Naive B cell (primary cell): Measurements from ENCODE around the gene MSI2. TPM values are rescaled to one million over a fixed set of nuclear protein-coding genes. Genes with fewer than 3 reads are reported as not detected.
A peak's percentile ranks its signal among the peaks of the same experiment; 100 is the strongest.

Experiments used
- ATAC-seq, 2 donors: fragments of 150-1000 bp; cut with Tn5 transposase; 2 replicates each; pipeline ENCODE4 v1.10.0; 2021; ENCODE audit warnings: low read depth in 2 of 2, mild to moderate bottlenecking in 2 of 2, moderate library complexity in 2 of 2
- DNase-seq: peaks from one replicate; pipeline ENCODE4 v3.0.0; 2022
- H3K27ac Mint-ChIP-seq, 6 donors: one replicate each; pipeline ENCODE4 v1.8.0; 2020 to 2022; ENCODE audit warnings: mild to moderate bottlenecking in 6 of 6, mixed read lengths in 6 of 6, moderate library complexity in 5 of 6, inconsistent platforms in 2 of 6
- H3K27me3 Mint-ChIP-seq, 3 donors: one replicate each; pipeline ENCODE4 v1.8.0; 2021 to 2022; ENCODE audit warnings: mixed read lengths in 3 of 3, mild to moderate bottlenecking in 1 of 3
- H3K36me3 Mint-ChIP-seq, 2 donors: one replicate each; pipeline ENCODE4 v1.8.0; 2020 to 2022; ENCODE audit warnings: mixed read lengths in 2 of 2, inconsistent platforms in 1 of 2, mild to moderate bottlenecking in 1 of 2
- H3K4me1 Mint-ChIP-seq, 3 donors: one replicate each; pipeline ENCODE4 v1.8.0; 2020 to 2022; ENCODE audit warnings: mixed read lengths in 3 of 3, inconsistent platforms in 1 of 3, mild to moderate bottlenecking in 1 of 3, moderate library complexity in 1 of 3
- H3K4me3 Mint-ChIP-seq, 8 donors: one replicate each; pipeline ENCODE4 v1.8.0; 2020 to 2022; ENCODE audit warnings: mild to moderate bottlenecking in 8 of 8, mixed read lengths in 8 of 8, moderate library complexity in 8 of 8, inconsistent platforms in 2 of 8
- H3K9me3 Mint-ChIP-seq, 7 donors: one replicate each; pipeline ENCODE4 v1.8.0; 2020 to 2022; ENCODE audit warnings: mixed read lengths in 7 of 7, mild to moderate bottlenecking in 5 of 7, inconsistent platforms in 2 of 7, moderate library complexity in 1 of 7
- polyA plus RNA-seq, 6 donors: library from polyadenylated mRNA; unstranded; fragments of 300-500 nt; fragmentation: Illumina TruSeq; gene quantifications; one replicate each; pipeline ENCODE4 v1.2.3, GENCODE V29; 2021; ENCODE audit warnings: low read depth in 6 of 6

MSI2 gene
- polyA plus RNA-seq, 6 donors from 2014 or later: 4.0 to 11.3 (median 6.8) TPM

DNA sequence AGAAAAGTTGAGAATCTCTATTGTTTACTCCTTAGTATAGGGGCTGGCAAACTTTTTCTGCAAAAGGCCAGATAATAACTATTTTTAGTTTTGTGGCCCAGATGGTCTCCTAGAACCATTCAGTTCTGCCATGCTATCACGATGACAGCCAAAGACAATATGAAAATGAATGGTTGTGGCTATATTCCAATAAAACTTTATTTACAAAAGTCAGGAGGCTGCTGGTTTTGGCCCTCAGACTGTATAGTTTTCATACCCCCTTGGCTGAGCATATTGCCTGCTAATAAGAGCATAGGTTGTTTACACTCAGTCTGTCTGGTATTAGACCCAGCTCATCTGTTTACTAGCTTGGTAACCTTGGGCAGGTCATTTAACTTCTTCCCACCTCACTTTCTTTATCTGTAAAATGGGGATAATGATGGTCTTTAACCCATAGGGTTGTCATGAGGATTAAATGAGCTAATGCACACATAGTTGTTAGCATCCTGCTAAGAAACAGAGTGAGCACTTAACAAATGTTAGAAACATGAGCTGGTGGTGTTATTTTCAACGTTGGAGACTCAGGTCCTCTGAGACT is 156.3 kb downstream of the MSI2 start:
- DNase-seq (no peak), ATAC-seq (no peak)
- Mint-ChIP-seq H3K4me1 (peaks cover 19 to 51% (median 34%) of the 10 kb centered on the region in 3 donors), H3K27me3 (no peaks in the 10 kb centered on the region), H3K4me3 (no peak overlapping the region), H3K36me3 (peaks cover 0 to 10% of the 10 kb centered on the region in 2 donors), H3K27ac (no peak overlapping the region), H3K9me3 (peaks cover 0 to 2% (median 0%) of the 10 kb centered on the region in 7 donors)

GRCh38 chr17:57413848-57414651 is 157.7 kb downstream of the MSI2 start:
- H3K36me3 Mint-ChIP-seq: peaks cover 0 to 12% of the 10 kb centered on the region in 2 donors
- H3K4me3 Mint-ChIP-seq: no peak overlapping the region
- H3K27ac Mint-ChIP-seq: peak overlapping the region in 3 of 6 donors; percentile 67 to 84 (median 68)
- DNase-seq: no peak
- H3K4me1 Mint-ChIP-seq: peaks cover 9 to 44% (median 26%) of the 10 kb centered on the region in 3 donors
- no peaks in the 10 kb centered on the region for H3K27me3 Mint-ChIP-seq
- no peak for ATAC-seq
- peaks cover 0 to 2% (median 0%) of the 10 kb centered on the region in 7 donors for H3K9me3 Mint-ChIP-seq

DNA sequence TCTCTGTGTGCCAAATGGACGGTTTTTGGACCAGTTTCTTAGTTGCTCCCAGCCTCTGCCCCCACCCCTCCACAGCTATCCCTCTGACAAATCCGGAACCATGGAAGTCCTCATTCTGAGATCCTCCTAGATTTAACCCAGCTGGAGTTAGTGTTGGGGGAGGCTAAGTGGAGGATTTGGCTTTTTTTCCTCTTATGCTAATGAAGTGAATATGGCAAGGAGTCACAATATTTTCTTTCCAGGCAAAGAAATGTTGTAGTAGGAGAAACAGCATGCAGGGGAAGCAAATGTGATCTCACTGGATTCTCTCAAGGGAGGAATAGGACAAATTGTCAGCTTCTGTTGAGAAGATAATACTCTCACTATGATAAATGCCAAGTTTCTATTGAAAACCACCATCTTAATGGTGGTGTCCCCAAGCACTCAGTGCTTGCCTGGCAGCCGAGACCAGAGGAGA is 159.5 kb downstream of the MSI2 start:
- Mint-ChIP-seq H3K9me3 (peaks cover 0 to 2% (median 0%) of the 10 kb centered on the region in 7 donors), H3K4me1 (peaks cover 12 to 48% (median 26%) of the 10 kb centered on the region in 3 donors), H3K27ac (no peak overlapping the region), H3K27me3 (no peaks in the 10 kb centered on the region), H3K4me3 (no peak overlapping the region), H3K36me3 (peaks cover 6 to 17% of the 10 kb centered on the region in 2 donors)
- DNase-seq: no peak
- no peak for ATAC-seq

- DNase-seq (no peak), ATAC-seq (no peak)
- H3K27me3 Mint-ChIP-seq: no peaks in the 10 kb centered on the region
- H3K27ac Mint-ChIP-seq: peak overlapping the region in 2 of 6 donors; percentile 4 to 56
- H3K4me1 Mint-ChIP-seq: peaks cover 10 to 53% (median 26%) of the 10 kb centered on the region in 3 donors
- no peak overlapping the region for H3K4me3 Mint-ChIP-seq
- peaks cover 8 to 21% of the 10 kb centered on the region in 2 donors for H3K36me3 Mint-ChIP-seq
- peaks cover 0 to 2% (median 0%) of the 10 kb centered on the region in 7 donors for H3K9me3 Mint-ChIP-seq
These were observed 160.0 kb downstream of the MSI2 start for GRCh38 chr17:57416369-57416768.

DNA sequence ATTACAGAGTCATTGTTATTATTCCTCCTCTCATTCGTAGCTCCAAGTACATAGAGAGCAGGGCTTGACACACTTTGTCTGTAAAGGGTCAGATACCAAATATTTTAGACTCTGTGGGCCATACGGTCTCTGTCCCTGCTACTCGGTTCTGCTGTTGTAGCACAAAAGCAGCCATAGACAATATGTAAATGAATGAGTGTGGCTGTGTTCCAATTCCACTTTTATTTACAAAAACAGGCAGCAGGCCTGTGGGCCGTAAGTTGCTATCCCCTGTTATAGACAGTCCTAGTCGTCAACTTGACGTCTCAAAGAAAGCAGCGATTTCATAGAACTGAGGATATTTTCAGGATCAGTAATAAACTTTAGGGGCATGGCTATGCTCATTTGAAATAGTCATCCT is 161.6 kb downstream of the MSI2 start:
- peaks cover 16 to 56% (median 26%) of the 10 kb centered on the region in 3 donors for H3K4me1 Mint-ChIP-seq
- H3K4me3 Mint-ChIP-seq: no peak overlapping the region
- ATAC-seq (no peak), DNase-seq (no peak)
- H3K9me3 Mint-ChIP-seq: peaks cover 0 to 2% (median 0%) of the 10 kb centered on the region in 7 donors
- H3K27me3 Mint-ChIP-seq: no peaks in the 10 kb centered on the region
- H3K27ac Mint-ChIP-seq: peak overlapping the region in 1 of 6 donors; percentile 61
- peaks cover 8 to 21% of the 10 kb centered on the region in 2 donors for H3K36me3 Mint-ChIP-seq

- H3K36me3 Mint-ChIP-seq: peaks cover 8 to 21% of the 10 kb centered on the region in 2 donors
These were observed 162.3 kb downstream of the MSI2 start for GRCh38 chr17:57418463-57419246.

GRCh38 chr17:57419940-57420550 is 163.7 kb downstream of the MSI2 start:
- Mint-ChIP-seq H3K27me3 (no peaks in the 10 kb centered on the region), H3K36me3 (peaks cover 8 to 21% of the 10 kb centered on the region in 2 donors), H3K27ac (peak overlapping the region in 4 of 6 donors; percentile 21 to 90 (median 54)), H3K4me3 (no peak overlapping the region), H3K4me1 (peaks cover 29 to 63% (median 36%) of the 10 kb centered on the region in 3 donors), H3K9me3 (peaks cover 0 to 2% (median 0%) of the 10 kb centered on the region in 7 donors)
- no peak for ATAC-seq
- no peak for DNase-seq

More at GRCh38 chr17:57418463-57419246, 162.3 kb downstream of the MSI2 start:
- H3K4me1 Mint-ChIP-seq: peaks cover 22 to 58% (median 27%) of the 10 kb centered on the region in 3 donors
- H3K4me3 Mint-ChIP-seq: no peak overlapping the region
- ATAC-seq: no peak
- H3K9me3 Mint-ChIP-seq: peaks cover 0 to 2% (median 0%) of the 10 kb centered on the region in 7 donors
- no peak for DNase-seq
- no peaks in the 10 kb centered on the region for H3K27me3 Mint-ChIP-seq
- no peak overlapping the region for H3K27ac Mint-ChIP-seq

DNA sequence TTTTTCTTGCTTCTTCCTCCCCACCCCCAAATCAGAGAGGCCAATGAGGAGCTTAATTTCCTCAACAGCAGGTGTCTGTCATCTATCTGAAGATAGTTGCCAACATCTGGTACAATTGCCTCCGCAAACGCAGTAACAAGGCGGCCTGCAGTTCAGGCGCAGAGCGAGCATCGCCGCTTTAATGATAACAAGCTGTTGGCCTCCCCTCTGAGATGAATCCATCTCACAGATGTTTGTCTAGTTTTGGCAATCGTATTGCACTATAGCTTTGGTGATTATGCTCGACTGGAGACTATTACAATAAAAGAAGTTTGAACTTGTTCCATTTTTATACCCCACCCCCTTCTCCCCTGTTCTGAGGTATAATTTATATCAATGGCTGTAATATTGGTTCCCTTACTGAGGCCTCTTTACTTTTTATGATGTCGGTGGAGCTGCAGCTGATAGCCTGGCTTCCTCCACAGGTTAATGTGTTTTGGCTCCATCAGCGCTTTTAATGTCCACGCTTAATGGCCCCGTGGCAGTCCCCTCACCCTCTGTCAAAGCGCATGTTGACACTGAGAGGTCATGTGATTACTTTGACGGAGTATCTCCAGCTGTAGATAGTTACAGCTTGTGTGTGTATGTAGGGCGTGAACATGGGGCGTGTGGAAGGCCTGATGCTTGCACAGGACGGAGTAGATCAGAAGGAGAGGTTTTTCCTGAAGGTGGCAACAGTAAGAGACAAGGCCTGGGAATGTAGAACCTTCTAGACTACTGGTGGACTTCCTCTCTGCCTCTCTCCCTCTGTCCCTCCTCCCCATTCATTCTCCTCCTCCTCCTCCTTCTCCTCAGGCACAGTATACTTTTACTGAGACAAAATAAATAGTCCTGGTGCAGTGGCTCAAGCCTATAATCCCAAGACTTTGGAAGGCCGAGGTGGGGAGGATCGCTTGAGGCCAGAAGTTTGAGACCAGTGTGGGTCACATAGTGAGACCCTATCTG is 164.7 kb downstream of the MSI2 start:
- Mint-ChIP-seq H3K36me3 (peaks cover 8 to 18% of the 10 kb centered on the region in 2 donors), H3K4me1 (peaks cover 33 to 63% (median 38%) of the 10 kb centered on the region in 3 donors), H3K27me3 (no peaks in the 10 kb centered on the region), H3K27ac (peak overlapping the region in 3 of 6 donors; percentile 61 to 90 (median 66)), H3K9me3 (peaks cover 0 to 2% (median 0%) of the 10 kb centered on the region in 7 donors), H3K4me3 (peak overlapping the region in 1 of 8 donors; percentile 55)
- ATAC-seq (no peak), DNase-seq (no peak)

DNA sequence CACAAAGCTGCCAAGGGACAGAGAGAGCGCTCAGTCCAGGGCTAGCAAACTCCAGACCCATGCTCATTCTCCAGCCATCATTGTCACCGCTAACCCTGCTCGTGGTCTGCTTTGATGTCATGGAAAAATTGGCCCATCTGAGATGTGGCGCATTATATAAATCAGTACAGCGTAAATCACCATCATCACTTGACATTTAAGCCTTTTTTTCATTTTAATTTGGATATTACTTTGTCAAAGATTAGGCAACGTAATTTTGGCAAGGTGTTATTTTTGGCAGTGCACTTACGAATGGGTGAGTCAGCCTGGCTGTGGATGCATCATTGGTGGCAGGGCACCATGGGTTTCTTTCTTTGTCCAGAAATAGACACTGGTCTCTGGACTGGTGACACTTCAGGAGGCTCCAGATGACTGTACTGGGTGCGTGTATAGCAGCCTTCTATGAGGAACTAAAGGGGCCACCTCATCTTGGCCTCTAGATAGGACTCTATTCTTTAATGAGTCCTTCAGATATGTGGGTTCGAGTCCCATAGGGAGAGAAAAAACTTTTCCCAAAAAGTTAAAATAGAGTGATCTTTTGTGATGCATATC is 166.3 kb downstream of the MSI2 start:
- no peaks in the 10 kb centered on the region for H3K9me3 Mint-ChIP-seq
- H3K4me3 Mint-ChIP-seq: peak overlapping the region in 1 of 8 donors; percentile 44
- peaks cover 8 to 14% of the 10 kb centered on the region in 2 donors for H3K36me3 Mint-ChIP-seq
- DNase-seq: no peak
- peak overlapping the region in 1 of 6 donors; percentile 33 for H3K27ac Mint-ChIP-seq
- H3K4me1 Mint-ChIP-seq: peaks cover 37 to 51% (median 44%) of the 10 kb centered on the region in 3 donors
- H3K27me3 Mint-ChIP-seq: no peaks in the 10 kb centered on the region
- no peak for ATAC-seq

DNA sequence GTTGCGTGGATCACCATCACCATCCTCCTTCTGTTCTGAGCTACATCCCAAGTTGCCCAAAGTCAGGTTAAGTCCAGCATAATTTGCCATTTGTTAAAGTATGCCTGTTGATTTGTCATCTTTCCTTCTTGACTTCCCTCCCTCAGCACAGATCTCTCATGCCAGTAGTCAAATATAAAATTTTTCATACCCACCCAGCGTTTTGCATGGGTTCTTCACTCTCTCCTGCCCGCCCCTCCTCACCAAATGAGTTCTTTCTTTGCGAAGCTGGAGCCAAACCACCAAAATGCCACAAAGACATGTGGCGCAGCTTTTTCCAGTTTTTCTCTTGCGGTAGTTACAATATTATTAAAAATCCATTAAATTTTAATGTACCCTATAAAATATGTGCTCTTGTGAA is 167.2 kb downstream of the MSI2 start:
- ATAC-seq (no peak), DNase-seq (no peak)
- H3K27ac Mint-ChIP-seq: peak overlapping the region in 1 of 6 donors; percentile 43
- H3K4me3 Mint-ChIP-seq: no peak overlapping the region
- peaks cover 32 to 44% (median 42%) of the 10 kb centered on the region in 3 donors for H3K4me1 Mint-ChIP-seq
- H3K27me3 Mint-ChIP-seq: no peaks in the 10 kb centered on the region
- peaks cover 8 to 13% of the 10 kb centered on the region in 2 donors for H3K36me3 Mint-ChIP-seq
- no peaks in the 10 kb centered on the region for H3K9me3 Mint-ChIP-seq

DNA sequence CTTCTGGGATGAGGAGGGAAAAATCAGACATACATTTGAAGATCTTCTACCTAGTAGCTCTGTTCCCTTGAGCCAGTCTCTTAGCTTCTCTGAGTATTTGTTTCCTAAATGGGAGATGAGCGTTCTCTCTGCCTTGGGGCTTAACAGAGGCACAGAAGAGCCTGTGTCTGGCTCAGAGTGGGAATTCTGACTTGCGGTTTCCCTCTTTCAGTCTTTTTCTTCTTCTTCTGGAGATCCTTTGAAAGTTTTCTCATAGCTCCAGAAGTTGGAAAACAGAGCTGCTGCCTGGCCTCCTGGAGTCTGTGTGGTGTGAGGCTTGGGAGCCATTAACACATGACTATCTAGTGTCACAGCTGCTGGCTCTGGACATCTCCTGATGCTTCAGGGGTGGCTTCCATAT is 167.9 kb downstream of the MSI2 start:
- Mint-ChIP-seq H3K9me3 (no peaks in the 10 kb centered on the region), H3K36me3 (peaks cover 8 to 13% of the 10 kb centered on the region in 2 donors), H3K27me3 (no peaks in the 10 kb centered on the region), H3K27ac (peak overlapping the region in 3 of 6 donors; percentile 15 to 41 (median 41)), H3K4me3 (peak overlapping the region in 1 of 8 donors; percentile 13), H3K4me1 (peaks cover 31 to 44% (median 44%) of the 10 kb centered on the region in 3 donors)
- no peak for ATAC-seq
- no peak for DNase-seq
